ENCODE results near the gene HCRTR1.

Gene HCRTR1

DNA sequence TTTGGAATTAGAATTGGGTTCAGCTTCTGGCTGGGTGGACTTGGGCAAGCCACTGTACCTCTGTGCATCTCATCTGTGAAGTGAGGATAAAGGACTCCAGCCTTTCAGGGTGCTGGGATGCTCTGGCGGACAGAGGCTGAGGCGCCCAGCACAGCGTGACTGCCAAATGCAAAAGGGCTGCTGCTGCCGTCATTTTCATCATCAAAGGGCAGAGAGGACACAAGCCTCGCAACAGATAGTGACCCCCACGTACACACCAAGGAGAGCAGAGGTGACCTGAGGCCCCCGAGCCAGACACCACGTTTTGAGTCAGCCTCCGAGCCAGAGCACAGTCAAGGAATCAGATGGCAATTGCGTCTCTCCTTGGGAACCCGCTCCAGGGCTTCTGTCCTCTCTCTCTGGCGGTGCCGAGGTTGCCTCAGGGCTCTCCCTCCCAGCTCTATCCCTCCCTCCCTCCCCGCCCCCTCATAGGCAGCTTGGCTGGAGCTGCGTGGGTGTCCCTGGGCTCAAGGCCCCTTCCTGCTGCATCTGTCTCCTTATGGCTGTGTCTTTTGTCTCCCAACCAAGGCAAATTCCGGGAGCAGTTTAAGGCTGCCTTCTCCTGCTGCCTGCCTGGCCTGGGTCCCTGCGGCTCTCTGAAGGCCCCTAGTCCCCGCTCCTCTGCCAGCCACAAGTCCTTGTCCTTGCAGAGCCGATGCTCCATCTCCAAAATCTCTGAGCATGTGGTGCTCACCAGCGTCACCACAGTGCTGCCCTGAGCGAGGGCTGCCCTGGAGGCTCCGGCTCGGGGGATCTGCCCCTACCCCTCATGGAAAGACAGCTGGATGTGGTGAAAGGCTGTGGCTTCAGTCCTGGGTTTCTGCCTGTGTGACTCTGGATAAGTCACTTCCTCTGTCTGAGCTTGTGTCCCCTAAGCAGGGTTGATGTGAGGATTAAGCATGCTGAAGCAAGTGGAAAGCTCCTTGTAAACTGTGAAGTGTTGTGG lies 9.0 kb downstream of the HCRTR1 start:
- DNase-seq (ENCODE audit: low read depth in 2 of 2): no peak

- DNase-seq (ENCODE audit: low read depth in 2 of 2): no peak
These were observed 9.9 kb downstream of the HCRTR1 start for GRCh38 chr1:31627301-31627929.

DNA sequence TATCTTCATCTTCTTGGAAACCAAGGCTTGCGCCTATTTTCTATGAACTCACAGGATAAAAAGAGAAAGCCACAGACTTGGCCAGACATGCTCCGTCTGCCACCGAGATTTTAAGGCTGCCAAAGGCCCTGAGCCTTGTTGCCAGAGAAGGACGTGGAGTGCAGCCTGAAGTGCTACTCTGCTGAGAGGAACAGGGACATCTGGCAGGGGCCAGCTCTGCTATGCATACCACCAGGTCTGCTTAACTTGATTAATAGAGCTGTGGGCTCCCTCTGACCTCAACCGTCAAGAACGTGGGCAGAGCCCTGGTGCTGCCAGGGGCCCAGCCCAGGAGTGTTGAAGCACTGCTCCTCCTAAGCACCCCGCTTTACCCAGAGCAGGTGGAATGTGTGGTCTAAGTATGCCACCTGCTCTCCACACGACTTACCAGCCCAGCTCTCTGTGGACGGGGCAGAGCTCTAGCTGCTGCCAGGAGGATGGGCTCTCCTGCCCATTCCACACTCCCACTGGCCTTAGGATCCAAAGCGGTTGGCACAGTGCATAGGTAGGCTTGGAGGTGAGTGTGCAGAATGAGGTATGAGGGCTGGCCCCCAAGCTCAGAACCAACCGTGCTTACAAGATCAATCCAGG lies 10.6 kb downstream of the HCRTR1 start:
- no peak for DNase-seq (ENCODE audit: low read depth in 2 of 2)

DNA sequence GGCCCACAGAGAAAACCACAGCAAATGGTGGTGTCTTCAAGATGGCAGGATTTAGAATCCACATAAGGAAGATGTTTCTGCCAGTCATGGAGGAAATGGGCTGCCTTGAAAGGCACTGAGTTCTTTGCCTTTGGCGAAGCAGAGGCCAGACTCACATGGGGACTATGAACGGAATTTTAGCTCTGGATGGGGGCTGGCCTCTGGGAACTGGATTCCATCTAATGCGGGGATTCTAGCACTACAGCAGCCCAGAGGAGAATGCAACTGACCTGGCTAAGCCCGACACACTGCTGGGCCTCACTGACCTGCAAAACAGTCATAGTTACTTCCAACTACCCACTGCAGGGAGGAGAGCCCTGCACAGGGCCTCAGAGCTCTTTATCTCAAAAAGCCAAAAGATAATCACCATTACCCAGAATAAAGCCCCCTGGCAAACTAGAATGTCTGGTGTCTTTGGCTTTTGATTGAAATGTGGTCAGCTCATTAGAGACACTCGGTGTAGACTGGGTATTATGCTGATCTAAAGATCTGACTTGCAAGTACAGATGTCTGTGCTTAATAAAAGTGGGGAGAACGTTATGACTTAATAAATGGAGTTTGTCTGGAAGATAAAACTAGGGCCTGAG lies 11.6 kb downstream of the HCRTR1 start:
- DNase-seq (ENCODE audit: low read depth in 2 of 2): no peak

DNA sequence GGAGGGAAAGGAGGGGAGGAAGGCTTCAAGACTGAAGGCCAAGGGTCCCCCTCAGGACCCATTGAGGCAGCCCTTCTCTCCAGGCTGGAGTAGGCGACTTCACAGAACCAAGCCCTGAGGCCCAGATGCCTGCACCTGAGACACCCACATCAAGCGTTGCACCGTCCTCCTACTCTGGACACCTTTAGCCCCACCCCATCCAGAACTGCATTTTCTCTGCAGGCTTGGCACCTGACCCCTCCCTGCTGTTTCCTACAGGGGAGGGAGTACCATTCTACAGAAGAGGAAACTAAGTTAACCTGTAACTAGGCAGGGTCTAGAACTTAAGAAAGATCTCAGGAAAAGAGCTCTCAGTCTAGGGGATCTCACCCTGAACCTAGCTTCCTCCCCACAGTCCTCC lies 15.2 kb downstream of the HCRTR1 start:
- DNase-seq (ENCODE audit: low read depth in 2 of 2): no peak

- peak; percentile 21 to 28 for DNase-seq (ENCODE audit: low read depth in 2 of 2)
These were observed 15.6 kb downstream of the HCRTR1 start for GRCh38 chr1:31633117-31633516.

DNA sequence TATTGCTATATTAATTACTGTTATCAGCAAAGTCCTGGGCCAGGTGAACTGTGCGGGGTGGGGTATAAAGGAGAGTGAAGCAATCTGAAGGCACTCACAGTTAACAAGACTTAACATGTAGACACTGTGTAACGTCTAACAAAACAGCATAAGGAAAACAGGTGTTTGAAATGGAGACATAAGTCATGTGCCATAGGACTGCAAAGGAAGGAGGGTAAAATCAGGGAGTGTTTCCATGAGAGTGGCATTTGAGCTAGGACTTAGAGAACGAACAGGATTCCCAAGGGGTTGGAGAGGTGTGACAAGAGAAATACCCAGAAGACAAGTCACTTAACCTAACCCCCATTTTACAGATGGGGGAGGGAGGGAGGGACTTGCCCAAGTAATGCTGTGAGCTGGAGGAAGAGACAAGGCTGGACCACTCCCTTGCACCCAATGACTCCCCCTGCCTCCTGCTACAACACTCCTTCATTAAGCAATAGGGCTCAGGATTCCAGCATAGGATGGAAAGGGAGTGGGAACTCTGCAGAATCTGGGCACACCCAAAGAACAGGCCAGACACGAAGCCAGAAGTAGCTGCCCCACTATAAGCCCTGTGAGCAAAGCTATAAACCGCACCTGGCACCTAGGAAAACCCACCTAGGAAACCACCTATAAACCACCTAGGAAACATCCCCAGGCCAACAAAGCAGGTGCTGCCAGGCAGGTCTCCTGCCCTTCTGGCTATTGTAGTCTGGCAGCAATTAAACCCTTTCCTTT lies 20.6 kb downstream of the HCRTR1 start:
- DNase-seq (ENCODE audit: low read depth in 2 of 2): no peak

DNA sequence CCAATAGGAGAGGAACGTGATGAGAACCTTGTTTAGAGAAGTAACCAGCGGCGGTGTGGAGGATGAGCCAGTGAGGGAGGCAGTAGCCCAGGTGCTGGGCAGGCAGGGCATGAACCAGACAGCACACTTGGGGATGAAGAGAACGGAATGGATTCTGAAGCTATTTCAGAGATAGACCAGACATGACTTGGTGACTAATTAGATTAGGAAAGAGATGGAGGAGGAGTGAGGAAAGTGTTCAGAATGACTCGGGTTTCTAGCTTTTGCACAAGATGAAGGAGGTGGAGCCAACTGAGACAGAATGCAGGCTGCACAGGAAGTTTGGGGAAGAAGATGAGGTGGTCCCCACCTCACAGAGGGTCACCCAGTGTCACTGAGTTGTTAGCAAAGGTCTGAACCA lies 22.1 kb downstream of the HCRTR1 start:
- no peak for DNase-seq (ENCODE audit: low read depth in 2 of 2)

- DNase-seq (ENCODE audit: low read depth in 2 of 2): no peak
These were observed 22.7 kb downstream of the HCRTR1 start for GRCh38 chr1:31640179-31640578.

GRCh38 chr1:31640964-31641363 lies 23.5 kb downstream of the HCRTR1 start:
- no peak for DNase-seq (ENCODE audit: low read depth in 2 of 2)

GRCh38 chr1:31642366-31642765 lies 24.9 kb downstream of the HCRTR1 start:
- DNase-seq (ENCODE audit: low read depth in 2 of 2): no peak

- DNase-seq (ENCODE audit: low read depth in 2 of 2): no peak
These were observed 25.4 kb downstream of the HCRTR1 start for GRCh38 chr1:31642897-31643296.

DNA sequence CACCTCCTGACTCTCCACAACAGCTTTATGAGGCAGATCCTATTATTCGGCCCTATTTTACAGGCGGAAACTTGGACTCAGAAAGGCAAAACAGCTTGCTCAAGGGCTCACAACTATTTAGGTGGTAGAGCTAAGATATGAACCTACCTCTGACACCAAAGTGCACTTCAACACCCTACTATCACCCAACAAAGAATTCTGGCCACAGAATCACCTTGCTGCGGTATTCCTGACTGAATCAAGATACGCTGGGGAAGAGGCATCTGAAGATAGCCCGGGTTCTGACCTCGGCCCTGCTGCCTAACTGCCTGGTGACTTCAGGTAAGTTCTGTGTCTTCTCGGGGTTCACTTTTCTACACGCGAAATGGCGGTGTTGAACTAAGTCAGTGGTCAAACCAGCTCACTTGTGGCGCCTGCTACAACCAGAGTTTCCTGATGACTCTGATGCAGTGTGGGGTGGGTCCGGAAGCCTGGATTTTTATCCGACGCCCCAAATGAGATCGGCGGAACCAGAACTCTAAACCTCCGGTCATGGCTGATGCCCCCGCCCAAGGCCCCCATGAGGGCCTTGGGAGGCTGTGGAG lies 26.6 kb downstream of the HCRTR1 start:
- DNase-seq (ENCODE audit: low read depth in 2 of 2): no peak

DNA sequence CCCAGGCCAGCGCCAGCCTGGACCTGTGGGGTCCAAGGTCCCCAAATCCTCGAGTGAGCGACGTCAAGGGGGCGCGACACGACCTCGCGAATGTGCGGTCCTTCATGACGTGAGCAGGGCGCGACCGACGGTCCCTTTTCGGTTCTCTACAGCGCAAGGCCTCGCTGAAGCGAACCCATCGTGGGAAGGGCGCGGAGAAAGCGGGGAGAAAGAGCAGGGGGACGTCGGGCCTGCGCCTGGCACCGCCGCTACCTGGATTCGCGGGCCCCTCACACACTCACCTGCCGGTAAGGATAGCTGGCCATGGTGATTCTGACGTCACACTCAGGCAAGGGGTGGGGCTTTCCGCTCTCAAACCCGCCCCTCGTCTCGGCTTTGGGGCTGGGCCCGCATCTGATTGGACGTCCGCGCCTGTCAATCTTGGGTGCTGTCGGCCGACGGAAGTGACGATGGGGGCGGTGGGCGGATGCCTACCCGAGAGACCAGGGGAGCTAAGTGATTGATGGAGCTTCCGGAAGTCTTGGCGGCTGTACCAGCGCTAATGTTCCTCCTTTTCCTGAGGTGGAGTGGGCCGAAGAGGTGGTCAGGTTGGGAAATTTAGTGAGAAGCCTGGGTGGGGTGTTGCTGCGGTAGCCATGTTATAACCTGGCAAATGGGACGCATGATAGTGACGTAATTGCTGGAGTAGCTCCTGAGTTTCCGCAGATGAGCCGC lies 27.2 kb downstream of the HCRTR1 start, which contains the start of gene PEF1:
PEF1 (minus strand) TSS at position 317 of the 714 bp plus-strand sequence; CDS start at position 305, 12 bp downstream.
- peak; percentile 98 to 99 for DNase-seq (ENCODE audit: low read depth in 2 of 2)

DNA sequence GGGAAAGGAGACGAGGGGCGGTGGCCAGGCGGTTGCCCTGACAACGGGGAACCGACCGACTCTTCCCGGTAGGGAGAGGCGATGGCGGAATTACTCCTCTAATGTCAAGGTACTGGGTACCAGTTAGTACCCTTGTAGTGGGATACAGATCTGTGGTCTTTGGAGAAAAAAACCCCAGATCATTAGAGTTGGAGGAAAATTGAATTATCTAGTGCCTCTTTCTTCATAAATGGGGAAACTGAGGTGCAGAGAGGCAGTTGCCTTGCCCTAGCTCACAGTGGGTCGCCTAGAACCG lies 27.7 kb downstream of the HCRTR1 start:
- DNase-seq (ENCODE audit: low read depth in 2 of 2): no peak

- DNase-seq (ENCODE audit: low read depth in 2 of 2): no peak
These were observed 28.9 kb downstream of the HCRTR1 start for GRCh38 chr1:31646259-31646960.

GRCh38 chr1:31647106-31647505 lies 29.6 kb downstream of the HCRTR1 start:
- no peak for DNase-seq (ENCODE audit: low read depth in 2 of 2)

DNA sequence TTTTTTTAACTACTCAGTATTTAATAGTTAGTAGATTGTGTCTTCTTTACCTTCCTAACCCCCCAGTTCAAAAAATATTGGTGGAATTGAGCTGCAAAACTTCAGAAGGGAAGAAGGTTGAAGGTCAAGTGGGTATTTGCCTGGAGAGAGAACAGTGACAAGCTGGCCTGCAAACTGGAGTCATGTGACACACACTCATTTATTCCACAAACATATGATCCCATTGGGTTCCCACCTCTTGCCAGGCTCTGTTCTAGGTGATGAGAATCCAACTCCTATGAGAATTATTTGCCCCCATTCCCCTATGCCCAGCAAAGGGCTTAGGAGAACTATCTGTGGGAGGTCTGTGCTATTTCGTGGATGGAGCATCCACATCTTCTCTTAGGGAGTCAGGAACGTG lies 30.7 kb downstream of the HCRTR1 start:
- no peak for DNase-seq (ENCODE audit: low read depth in 2 of 2)

GRCh38 chr1:31648641-31649357 lies 31.3 kb downstream of the HCRTR1 start:
- DNase-seq (ENCODE audit: low read depth in 2 of 2): no peak
